HG02571 (cell line): Measurements from ENCODE around the gene TAF4B.
"Not testable (repeated sequence)": the region's sequence is repeated elsewhere in the genome, so short reads cannot be mapped to it uniquely, and the experiment has no call there.

Source experiments
- ATAC-seq: cut with Tn5 transposase; IDR thresholded peaks from one replicate; pipeline ENCODE4 v1.9.1; 2021; ENCODE audit warnings: mild to moderate bottlenecking, moderate library complexity; ENCODE audit not compliant: unreplicated experiment

TAF4B gene

DNA sequence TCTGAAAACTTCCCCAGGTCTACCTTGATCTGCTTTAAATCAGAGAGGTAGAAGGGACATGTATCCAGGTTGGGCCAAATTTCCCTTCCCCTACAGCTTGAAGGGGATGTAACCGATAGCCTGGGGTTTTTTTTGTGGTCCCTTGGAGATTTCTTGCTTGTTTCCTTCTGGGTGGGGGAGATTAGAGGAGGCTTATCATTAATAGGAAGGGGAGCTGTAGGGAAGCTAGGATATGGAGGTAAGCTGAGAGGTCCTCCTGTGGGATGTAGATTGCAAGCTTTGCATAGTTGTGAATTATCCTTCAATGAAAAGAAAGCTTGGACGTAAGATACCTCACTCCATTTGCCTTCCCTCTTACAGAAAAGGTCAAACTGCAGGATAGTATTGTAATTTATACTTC is 11.1 kb downstream of the TAF4B start:
- not testable (repeated sequence) for ATAC-seq

DNA sequence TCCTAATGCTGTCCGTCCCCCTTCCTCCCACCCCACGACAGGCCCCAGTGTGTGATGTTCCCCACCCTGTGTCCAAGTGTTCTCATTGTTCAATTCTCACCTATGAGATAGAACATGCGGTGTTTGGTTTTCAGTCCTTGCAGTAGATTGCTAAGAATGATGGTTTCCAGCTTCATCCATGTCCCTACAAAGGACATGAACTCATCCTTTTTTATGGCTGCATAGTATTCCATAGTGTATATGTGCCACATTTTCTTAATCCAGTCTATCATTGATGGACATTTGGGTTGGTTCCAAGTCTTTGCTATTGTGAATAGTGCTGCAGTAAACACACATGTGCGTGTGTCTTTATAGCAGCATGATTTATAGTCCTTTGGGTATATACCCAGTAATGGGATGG is 12.5 kb downstream of the TAF4B start:
- ATAC-seq = not testable (repeated sequence)

- not testable (repeated sequence) for ATAC-seq
These were observed 16.1 kb downstream of the TAF4B start for GRCh38 chr18:26242392-26242791.

DNA sequence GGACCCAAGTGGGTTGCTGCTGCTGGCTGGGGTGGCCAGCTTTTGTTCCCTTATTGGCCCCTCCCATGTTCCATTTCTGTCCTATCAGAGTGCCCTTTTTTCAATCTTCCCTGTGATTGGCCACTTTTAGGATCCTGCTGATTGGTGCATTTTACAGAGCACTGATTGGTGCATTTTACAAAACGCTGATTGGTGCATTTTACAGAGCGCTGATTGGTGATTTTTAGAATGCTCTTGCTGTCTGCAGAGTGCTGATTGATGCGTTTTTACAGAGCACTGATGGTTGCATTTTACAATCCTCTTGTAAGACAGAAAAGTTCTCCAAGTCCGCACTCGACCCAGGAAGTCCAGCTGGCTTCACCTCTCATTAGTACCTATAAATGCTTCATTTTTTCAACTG is 19.2 kb downstream of the TAF4B start:
- ATAC-seq = not testable (repeated sequence)

DNA sequence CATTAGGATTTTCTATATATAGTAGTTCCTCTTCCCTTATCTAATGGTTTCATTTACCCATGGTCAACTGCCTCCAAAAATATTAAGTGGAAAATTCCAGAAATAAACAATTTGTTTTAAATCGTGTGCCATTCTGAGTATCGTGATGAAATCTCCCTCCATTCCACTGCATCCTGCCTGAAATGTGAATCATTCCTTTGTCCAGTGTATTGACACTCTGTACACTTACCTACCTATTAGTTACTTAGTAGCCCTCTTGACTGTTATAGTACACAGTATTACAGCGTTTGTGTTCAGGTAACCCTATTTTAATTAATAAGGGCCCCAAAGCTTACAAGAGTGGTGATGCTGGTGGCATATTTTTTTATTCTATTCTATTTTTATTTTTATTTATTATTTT is 26.2 kb downstream of the TAF4B start:
- ATAC-seq = no peak

DNA sequence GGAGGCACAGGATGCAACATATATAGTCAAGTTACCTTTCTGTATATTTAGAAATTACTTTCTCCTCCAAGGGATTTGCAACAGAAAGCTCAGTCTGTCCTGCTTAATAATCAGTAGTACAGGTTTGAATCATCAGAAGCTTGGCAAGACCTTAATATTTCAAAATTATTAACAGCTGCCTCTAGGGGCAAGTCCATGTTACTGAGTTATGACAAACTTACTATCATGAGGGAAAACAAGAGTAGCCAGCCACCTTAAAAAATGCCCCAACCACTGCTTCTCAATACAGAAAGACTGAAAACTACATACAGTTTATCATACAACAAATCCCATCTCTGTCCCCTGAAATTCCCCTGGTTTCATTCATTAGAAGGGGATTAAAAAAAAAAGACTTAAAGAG is 28.6 kb downstream of the TAF4B start:
- not testable (repeated sequence) for ATAC-seq

DNA sequence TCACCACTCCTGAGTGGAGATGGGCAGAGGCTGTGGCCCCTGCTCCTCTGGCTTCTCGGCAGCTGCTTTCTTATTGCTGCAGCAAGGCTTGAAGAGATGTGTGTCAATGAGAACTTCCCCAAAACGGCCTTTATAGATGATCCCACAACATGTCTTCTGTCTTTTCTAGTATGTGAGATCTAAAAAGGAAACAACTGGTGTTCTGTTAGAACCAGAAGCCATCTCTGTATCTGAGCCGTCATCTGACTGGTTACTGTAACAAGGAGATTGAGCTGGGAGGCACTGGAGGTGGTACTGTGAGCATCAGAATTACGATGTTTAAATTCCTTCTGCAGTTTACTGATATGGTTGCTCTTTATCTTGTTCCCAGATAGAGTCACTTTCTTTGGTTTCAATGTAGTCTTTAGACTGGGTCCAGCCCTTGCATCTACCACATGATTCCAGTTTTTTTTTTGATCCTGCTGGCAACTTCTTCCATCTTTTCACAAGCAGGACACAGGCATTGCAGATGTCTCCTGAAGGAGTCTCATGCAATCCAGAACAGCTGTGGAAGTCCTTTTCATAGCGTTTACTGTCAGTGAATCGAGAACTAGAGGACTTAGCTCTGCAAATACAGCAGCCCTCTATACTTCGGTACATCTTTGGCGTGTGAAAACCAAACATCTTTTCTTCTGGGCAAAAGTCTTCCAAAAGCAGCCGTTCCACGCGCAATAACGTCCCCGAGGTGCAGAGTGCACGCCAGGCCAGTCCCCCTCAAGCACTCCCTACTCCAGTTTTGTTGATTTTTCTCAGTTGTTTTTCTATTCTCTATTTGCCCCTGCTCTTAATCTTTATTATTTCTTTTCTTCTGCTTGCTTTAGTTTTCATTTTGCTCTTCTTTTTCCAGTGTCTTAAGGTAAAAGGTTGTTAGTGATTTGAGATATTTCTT is 29.7 kb downstream of the TAF4B start:
- ATAC-seq = no peak

DNA sequence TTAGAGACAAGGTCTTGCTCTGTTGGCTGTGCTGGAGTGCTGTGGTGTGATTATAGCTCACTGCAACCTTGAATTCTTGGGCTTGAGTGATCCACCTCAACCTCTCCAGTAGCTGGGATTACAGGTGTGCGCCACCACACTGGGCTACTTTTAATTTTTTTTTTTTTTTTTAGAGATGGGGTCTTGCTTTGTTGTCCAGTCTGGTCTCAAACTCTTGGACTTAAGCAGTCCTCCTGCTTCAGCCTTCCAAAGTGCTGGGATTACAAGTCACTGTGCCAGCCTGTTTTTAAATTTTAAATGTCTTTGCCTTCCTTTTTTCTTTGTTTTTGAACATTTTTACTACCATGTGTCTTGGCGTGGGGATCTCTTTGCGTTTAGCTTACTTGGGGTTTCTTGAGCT is 32.5 kb downstream of the TAF4B start:
- ATAC-seq = no peak

GRCh38 chr18:26259416-26259815 is 33.2 kb downstream of the TAF4B start:
- ATAC-seq = not testable (repeated sequence)

DNA sequence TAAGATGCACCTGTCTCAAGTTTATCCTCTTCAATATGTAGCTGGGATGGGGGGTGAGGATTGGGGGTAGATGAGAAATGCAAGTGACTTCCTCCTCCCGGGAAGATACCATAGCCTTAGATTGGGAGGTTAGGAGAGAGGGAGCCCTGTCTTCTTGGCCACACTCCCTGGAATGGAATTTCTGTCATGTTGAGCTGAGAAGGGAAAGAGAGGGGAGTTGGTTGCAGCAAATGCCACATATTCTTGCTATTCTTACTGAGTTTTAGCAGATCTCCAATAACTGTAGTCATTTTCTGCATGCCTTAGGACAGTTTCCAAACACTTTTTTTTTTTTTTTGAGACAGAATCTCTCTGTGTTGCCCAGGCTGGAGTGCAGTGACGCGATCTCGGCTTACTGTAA is 35.9 kb downstream of the TAF4B start:
- ATAC-seq = no peak

GRCh38 chr18:26267357-26267930 is 41.2 kb downstream of the TAF4B start:
- no peak for ATAC-seq

GRCh38 chr18:26268454-26268853 is 42.2 kb downstream of the TAF4B start:
- ATAC-seq = no peak

DNA sequence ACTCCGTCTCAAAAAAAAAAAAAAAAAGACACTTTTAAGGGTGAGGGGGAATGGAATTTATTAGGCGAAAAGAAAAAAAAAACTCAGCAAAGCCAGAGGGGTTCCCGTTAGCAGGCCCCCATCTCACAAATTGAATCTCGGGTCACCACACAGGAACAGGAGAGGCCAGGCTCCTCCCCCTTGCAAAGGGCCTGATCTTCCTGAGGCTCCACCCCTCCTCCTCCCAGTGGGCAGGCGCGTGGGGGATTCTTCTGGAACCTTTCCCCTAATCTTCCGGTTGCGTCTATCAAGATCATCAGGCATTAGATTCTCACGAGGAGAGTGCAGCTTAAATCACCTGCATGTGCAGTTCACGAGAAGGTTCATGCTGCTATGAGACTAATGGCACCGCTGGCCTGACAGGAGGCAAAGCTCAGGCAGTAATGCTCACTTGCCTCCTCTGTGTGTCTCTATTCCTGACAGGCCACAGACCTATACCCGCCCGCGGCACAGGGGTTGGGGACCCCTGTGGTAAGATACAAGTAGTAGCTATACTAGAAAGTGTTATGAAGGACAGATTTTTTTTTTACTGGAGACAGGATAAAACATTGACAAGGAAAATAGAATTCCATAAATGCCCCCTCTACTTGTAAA is 45.8 kb downstream of the TAF4B start:
- ATAC-seq = no peak

- no peak for ATAC-seq
These were observed 51.1 kb downstream of the TAF4B start for GRCh38 chr18:26277374-26277773.

DNA sequence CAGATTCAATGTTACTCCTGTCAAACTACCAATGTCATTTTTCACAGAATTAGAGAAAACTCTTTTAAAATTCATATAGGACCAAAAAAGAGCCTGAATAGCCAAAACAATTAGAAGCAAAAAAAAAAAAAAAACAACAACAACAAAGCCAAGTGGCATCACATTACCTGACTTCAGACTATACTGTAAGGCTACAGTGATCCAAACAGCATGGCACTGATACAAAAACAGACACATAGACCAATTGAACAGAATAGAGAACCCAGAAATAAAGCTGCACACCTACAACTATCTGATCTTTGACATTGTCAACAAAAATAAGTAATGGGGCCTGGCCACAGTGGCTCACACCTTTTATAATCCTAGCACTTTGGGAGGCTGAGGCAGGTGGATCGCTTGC is 53.2 kb downstream of the TAF4B start:
- no peak for ATAC-seq

DNA sequence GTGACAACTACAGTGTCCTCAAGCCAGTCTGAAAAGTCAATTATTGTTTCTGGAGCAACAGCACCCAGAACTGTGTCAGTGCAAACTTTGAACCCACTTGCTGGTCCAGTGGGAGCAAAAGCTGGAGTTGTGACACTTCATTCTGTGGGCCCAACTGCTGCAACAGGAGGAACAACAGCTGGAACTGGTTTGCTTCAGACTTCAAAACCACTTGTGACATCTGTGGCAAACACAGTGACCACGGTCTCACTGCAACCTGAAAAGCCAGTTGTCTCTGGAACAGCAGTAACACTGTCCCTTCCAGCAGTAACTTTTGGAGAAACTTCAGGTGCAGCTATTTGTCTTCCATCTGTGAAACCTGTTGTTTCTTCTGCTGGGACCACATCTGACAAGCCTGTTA is 59.8 kb downstream of the TAF4B start:
- no peak for ATAC-seq

DNA sequence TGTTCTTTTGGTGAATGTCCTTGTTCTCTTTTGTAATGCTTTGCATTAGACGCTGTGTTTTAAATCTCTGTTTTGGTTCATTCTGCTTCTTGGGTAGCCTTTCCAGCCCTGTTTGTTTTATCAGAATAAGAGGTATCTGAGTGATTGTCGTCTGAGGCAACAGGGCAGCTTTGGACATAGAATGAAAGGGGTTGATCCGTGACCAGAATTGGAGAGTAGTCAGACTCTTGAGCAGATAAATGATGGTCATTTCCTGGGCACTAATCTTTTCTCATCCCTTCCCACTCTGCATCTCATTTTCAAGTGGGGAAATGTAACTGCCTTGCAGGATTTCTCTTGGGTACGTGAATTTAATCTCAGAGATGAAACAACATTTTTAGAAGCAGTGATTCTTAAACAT is 61.4 kb downstream of the TAF4B start:
- ATAC-seq = no peak

DNA sequence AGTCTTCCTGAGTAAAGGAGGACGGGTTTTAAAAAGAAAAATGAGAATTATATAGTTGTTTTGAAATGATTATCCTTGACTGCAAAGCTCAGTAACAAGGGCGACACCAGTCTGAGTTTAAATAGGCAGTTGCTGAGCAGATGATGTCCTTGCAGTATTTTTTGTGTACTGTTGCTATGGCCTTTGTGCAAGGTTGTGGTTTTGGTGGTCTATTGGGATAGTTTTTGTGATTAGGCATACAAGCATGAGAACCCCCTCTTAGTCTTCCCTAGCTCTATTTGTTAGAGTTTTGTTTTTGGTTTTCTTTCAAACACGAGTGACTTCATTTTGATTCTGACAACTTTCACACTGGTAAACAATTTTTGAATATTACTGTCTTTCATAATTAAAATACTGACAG is 64.1 kb downstream of the TAF4B start:
- no peak for ATAC-seq

DNA sequence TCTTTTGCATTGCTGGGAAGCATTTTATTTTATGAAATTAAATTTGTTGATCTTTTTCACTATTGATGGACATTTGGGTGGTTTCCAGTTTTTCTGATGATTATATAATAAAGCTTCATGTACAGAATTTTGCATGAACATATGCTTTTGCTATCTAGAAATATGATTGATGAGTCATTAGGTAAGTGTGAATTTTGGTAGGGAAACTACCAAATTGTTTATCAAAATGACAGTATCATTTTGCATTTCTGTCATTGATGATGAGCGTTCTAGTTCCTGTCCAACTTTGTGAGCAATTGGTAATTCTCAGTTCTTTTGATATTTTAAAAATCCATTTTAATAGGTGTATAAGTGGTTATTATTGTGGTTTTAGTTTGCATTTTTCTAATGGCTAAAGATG is 67.7 kb downstream of the TAF4B start:
- no peak for ATAC-seq

- no peak for ATAC-seq
These were observed 71.9 kb downstream of the TAF4B start for GRCh38 chr18:26298107-26298506.

DNA sequence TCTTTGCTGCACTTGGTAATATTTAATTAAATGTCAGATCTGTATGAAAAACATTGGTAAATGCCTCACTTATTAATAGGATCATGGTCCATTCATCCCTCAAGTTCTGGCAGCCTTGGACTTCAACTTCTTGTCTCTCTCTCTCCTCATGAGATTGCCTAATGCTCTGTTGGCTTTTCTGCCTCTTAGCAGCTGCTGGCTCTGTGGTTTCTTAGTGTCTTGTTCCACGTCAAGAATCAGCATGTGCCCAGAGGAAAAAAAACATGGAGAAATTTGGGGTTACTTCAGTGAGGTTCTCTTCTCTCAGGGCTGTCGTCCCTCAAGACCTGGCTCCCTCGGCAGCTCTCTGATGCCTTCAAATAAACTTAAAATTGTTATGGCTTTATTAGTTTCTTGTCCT is 75.4 kb downstream of the TAF4B start:
- ATAC-seq = no peak

- not testable (repeated sequence) for ATAC-seq
These were observed 77.0 kb downstream of the TAF4B start for GRCh38 chr18:26303222-26303621.
